Tibial artery (tissue), 4 donors: ENCODE measurements around the gene FAT4.

Source experiments
- DNase-seq, 2 donors: peaks; one replicate each; pipeline ENCODE4 v3.0.0-alpha.2; 2019
- H3K27ac ChIP-seq, 2 donors: fragments of 200-600 bp; sonication (generic) in 1 of 2; 1 replicate in 1 of 2; 2 replicates in 1 of 2; pipeline ENCODE4 v1.5.1; 2018 to 2019; ENCODE audit warnings: mild to moderate bottlenecking in 1 of 2
- H3K27me3 ChIP-seq, 2 donors: fragments of 200-600 bp; sonication (generic) in 1 of 2; one replicate each; pipeline versions ENCODE4 v1.5.1 to v1.6.0; 2016 to 2019
- H3K36me3 ChIP-seq, 3 donors: fragments of 200-600 bp; sonication (generic) in 2 of 3; one replicate each; pipeline ENCODE4 v1.5.1; 2016 to 2019; ENCODE audit warnings: mild to moderate bottlenecking in 2 of 3
- H3K4me1 ChIP-seq, 4 donors: fragments of 200-600 bp; sonication (generic) in 2 of 4; 1 replicate in 3 of 4; 2 replicates in 1 of 4; pipeline ENCODE4 v1.5.1; 2016 to 2019
- H3K4me3 ChIP-seq, 2 donors: fragments of 200-600 bp; sonication (generic) in 1 of 2; 1 replicate in 1 of 2; 2 replicates in 1 of 2; pipeline ENCODE4 v1.5.1; 2018 to 2019; ENCODE audit warnings: mild to moderate bottlenecking in 2 of 2
- H3K9me3 ChIP-seq, 3 donors: fragments of 200-600 bp; sonication (generic) in 1 of 3; one replicate each; pipeline ENCODE4 v1.5.1; 2016 to 2019
- CTCF ChIP-seq, 2 experiments: fragments of 200-600 bp in 1 of 2; fragments of 450-650 bp in 1 of 2; IDR thresholded peaks; one replicate each; pipeline ENCODE4 v1.5.1; 2017 to 2019; ENCODE audit warnings: antibody characterized with exemption in 2 of 2, mild to moderate bottlenecking in 1 of 2, moderate library complexity in 1 of 2
- intact Hi-C: fragments of 100-400 bp; cut with DNase I; formaldehyde crosslinking; loops from one replicate; pipeline ENCODE4 v1.15.0; 2023; ENCODE audit warnings: low total_unique reads

The FAT4 gene

GRCh38 chr4:125325733-125326132, 11.0 kb downstream of the FAT4 start:
- Histone ChIP-seq H3K9me3 (no peaks in the 10 kb centered on the region), H3K36me3 (no peaks in the 10 kb centered on the region)
- intact Hi-C loops: no loop called here

DNA sequence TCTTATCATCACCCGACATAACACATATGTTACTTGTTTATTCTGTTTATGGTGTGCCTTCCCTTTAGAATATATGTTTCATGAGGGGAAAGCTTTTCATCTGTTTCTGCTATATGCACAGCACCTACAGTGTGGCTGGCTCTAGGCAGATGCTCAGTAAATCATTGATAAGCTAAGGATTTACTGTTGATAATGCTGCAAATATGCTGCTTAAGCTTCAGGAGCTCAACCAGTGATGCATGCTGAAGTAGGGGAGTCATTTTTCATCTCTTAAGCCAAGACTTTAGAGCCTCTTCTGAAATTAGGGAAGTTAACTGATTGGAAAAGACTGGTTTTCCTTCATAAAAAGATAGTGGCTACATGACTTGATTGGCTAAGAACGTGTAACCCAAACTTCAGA, 16.4 kb downstream of the FAT4 start:
- H3K27ac ChIP-seq: no peak overlapping the region
- TF ChIP-seq CTCF (IDR thresholded peaks at IDR 0.05): no peak
- intact Hi-C loops: no loop called here

More at GRCh38 chr4:125325733-125326132, 11.0 kb downstream of the FAT4 start:
- DNase-seq: no peak
- no peak for TF ChIP-seq CTCF (IDR thresholded peaks at IDR 0.05)
- Histone ChIP-seq H3K4me3 (no peak overlapping the region), H3K27me3 (no peaks in the 10 kb centered on the region), H3K27ac (no peak overlapping the region), H3K4me1 (peaks cover 0 to 73% (median 0%) of the 10 kb centered on the region in 4 donors)

DNA sequence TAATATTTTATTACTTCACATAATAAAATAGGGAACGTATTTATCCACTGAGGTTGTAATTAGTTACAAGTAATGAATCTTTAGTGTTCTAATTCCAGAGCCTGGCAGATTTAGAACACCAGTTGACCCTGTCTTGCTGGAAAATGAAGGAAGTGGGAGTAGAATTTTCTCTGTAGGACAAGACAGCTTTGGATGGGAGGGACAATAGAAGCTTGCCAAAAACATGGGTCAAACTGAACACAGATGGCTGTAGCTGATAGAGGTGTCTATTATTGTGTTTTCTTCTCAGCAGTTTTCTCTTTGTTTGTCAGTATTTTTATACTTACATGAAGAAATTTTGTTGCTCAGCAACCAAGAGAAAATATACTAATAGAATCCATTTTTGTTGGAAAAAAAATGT, 20.2 kb downstream of the FAT4 start:
- TF ChIP-seq CTCF (IDR thresholded peaks at IDR 0.05): no peak
- peaks cover 0 to 61% (median 3%) of the 10 kb centered on the region in 4 donors for H3K4me1 ChIP-seq
- no peaks in the 10 kb centered on the region for H3K36me3 ChIP-seq
- intact Hi-C loops: no loop called here
- no peaks in the 10 kb centered on the region for H3K27me3 ChIP-seq
- no peaks in the 10 kb centered on the region for H3K9me3 ChIP-seq
- no peak for DNase-seq
- H3K4me3 ChIP-seq: no peak overlapping the region
- H3K27ac ChIP-seq: no peak overlapping the region

More for the DNA sequence above, 16.4 kb downstream of the FAT4 start:
- Histone ChIP-seq H3K4me1 (peaks cover 0 to 65% (median 1%) of the 10 kb centered on the region in 4 donors), H3K4me3 (no peak overlapping the region), H3K36me3 (no peaks in the 10 kb centered on the region), H3K27me3 (no peaks in the 10 kb centered on the region), H3K9me3 (no peaks in the 10 kb centered on the region)
- DNase-seq: no peak

- DNase-seq: no peak
- Histone ChIP-seq H3K4me3 (no peak overlapping the region), H3K27ac (no peak overlapping the region), H3K9me3 (no peaks in the 10 kb centered on the region), H3K4me1 (peaks cover 0 to 30% (median 1%) of the 10 kb centered on the region in 4 donors), H3K36me3 (no peaks in the 10 kb centered on the region), H3K27me3 (no peaks in the 10 kb centered on the region)
- no peak for TF ChIP-seq CTCF (IDR thresholded peaks at IDR 0.05)
- intact Hi-C loops: no loop called here
These were observed 24.1 kb downstream of the FAT4 start for GRCh38 chr4:125338814-125339213.

GRCh38 chr4:125344198-125344597, 29.4 kb downstream of the FAT4 start:
- TF ChIP-seq CTCF (IDR thresholded peaks at IDR 0.05): no peak
- H3K27me3 ChIP-seq: no peaks in the 10 kb centered on the region
- H3K4me3 ChIP-seq: no peak overlapping the region
- H3K36me3 ChIP-seq: no peaks in the 10 kb centered on the region
- H3K4me1 ChIP-seq: peaks cover 0 to 9% (median 0%) of the 10 kb centered on the region in 4 donors
- no peaks in the 10 kb centered on the region for H3K9me3 ChIP-seq
- H3K27ac ChIP-seq: no peak overlapping the region
- DNase-seq: no peak
- intact Hi-C loops: no loop called here

- no peak for DNase-seq
- Histone ChIP-seq H3K27ac (no peak overlapping the region), H3K9me3 (no peaks in the 10 kb centered on the region), H3K27me3 (no peaks in the 10 kb centered on the region), H3K4me1 (peaks cover 0 to 12% (median 0%) of the 10 kb centered on the region in 4 donors), H3K36me3 (no peaks in the 10 kb centered on the region), H3K4me3 (no peak overlapping the region)
- intact Hi-C loops: no loop called here
- no peak for TF ChIP-seq CTCF (IDR thresholded peaks at IDR 0.05)
These were observed 31.9 kb downstream of the FAT4 start for GRCh38 chr4:125346616-125347015.
